Uterus (tissue), 2 donors: ENCODE results near the gene NUTM1.

Experiments used
- CTCF ChIP-seq, 4 experiments: fragments of 200-600 bp in 2 of 4; fragments of 450-650 bp in 2 of 4; sonication (generic) in 2 of 4; IDR thresholded peaks; one replicate each; pipeline ENCODE4 v1.5.1; 2016 to 2019; ENCODE audit warnings: antibody characterized with exemption in 4 of 4, mild to moderate bottlenecking in 2 of 4, moderate library complexity in 1 of 4
- POLR2A ChIP-seq, 2 donors: fragments of 450-650 bp; IDR thresholded peaks; one replicate each; pipeline ENCODE4 v1.6.1; 2016; ENCODE audit warnings: antibody characterized with exemption in 2 of 2, mild to moderate bottlenecking in 1 of 2, moderate library complexity in 1 of 2

GRCh38 chr15:34327906-34328305 is 15.2 kb upstream of the NUTM1 start:
- TF ChIP-seq CTCF (IDR thresholded peaks at IDR 0.05) (no peak), POLR2A (IDR thresholded peaks at IDR 0.05) (no peak)
